Stimulated activated naive CD4-positive, alpha-beta T cell treated with Interleukin-2 at 50 U/mL for 16 hours (primary cell): ENCODE measurements around the gene ZBED4.
A peak's percentile ranks its signal among the peaks of the same experiment; 100 is the strongest.

Experiments
- DNase-seq: peaks from one replicate; lab custom pipeline; 2025; lab: John Stamatoyannopoulos, UW

The ZBED4 gene

DNA sequence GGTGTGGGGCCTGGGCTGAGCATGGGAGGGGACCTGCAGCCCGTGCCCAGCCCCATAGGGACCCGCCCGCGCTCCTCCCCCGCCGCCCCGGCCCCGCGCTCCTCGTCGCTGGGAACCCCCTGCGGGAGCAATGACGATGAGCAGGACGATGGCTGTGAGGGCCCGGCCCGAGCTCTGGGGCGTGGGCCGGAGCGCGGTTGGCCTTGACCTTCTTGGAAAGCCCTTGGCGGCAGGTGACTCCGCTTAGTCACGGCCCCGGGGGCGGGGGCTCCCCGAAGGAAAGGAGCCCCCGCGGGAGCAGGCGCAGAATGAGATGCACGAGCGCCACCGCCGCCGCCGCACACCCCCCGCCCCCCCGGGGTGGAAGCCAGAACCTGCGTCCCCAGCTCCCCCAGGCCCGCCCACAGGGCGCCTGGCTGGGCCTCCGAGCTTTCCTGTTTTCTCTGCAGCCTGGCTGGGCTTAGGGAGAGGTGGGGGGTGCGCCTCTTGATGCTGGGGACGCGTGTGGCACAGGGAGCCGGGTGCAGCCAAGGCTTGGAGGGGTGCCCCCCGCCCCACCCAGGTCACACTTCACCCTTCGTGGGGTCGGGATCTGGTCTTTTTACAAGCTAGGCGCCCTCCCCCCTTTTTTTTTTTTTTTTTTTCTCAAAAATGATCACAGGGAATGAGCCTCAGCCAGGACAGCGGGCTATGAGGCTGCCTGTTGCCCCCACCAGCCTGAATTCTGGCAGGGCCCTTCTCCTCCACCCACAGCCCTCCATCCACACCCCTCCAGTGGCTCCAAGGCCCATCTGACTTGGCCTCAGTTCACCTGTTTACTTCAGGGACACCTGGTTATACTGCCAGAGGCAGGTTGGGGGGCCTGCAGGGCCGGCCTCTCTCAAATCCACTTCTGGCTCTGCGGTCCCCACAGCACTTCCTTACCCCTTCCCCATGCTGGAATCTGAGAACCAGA is 82.7 kb downstream of the ZBED4 start:
- peak; percentile 97 for DNase-seq

DNA sequence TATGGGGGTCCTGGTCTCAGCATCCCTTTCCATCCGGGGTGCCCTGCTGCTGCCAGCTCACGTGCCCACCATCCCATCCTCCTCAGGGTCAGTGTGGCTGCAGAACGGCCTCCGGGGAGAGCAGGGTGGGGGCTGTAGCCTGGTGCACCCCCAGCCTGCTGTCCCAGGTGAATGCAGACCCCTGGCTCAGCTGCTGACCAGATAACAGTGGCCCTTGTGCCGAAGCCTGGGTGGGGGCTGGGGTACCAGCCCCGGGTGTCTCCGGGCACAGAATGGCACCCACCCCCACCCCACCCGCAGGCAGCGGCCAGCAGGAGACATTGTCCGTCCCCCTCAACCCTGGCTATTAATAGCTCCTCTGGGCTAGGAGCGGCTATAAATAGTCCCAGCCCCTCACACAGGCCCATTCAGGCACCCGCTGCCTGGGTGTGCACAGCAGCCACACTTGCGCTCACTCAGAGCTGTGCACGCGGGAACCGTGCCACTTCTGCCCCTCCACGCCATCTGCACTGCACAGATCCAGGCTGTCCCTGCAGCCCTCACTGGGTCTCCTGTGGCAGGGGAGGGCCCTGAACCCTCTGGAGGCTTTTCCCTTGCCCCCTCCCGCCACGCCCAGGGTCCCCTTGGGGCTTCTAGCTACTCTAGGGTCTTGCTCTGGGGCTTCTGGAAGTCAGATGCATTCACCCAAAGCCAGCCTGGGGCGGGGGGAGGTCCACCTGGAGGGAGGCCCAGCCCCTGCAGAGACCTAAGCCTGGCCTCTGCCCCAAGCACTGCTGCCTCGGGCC is 83.5 kb downstream of the ZBED4 start:
- no peak for DNase-seq

DNA sequence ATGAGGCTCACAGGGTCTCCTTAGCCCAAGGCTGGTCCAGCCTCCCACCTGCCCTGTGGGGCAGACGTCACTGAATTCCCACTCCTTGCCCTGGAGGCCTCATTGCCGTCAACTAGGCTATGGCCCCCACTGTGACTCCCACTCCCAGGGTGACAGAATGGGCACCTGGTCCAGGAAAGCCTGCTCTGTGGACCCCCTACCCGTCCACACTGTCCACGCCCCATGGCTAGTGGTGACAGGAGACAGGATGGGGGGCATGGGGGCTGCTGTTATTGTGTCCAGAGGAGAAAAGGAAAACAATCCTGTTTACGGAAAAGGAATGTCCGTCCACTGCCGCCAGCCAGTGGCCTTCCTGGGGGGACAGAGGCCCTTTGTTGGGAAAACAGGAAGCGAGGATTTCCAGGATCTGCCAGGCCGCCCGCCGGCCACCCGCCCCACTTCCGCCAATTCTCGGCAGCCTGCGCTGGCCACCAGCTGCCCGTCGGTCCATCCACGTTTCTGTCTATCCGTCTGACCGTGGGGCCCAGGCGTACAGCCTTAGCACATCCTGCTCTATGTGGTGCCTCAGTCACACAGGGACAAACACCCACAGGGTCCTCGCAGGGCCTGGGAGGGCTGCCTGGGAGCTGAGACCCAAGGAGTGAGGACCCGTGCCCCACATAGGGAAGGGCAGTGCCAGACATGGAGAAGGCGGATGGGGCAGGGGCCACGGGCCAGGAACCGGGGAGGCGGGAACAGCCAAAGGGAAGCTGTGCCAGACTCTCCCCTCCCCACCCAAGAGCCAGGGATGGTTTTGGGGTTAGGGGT is 84.3 kb downstream of the ZBED4 start:
- no peak for DNase-seq

DNA sequence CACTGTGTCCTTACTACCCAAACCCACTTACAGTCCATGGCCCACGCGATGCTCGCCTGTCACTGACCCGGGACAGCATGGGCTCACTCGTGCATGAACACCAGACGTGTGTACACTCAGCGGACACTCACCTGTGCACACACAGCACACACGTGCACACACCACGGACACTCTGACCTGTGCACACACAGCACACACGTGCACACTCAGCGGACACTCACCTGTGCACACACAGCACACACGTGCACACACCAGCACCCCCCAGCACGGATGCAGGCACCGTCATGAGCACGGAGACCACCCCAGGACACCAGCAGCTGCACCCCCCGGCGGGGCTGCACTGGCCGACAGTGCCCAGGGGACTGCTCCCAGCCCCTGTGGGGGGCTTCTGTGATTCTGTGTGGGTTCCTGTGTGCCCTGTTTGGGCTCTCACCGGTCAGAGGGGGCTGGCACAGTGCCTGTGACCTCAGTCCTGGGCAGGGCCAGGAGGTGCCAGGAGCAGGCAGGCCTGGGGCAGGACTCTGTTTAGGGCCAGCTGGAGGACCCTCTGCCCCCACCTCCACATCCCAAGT is 85.0 kb downstream of the ZBED4 start:
- no peak for DNase-seq
